HG03060 (cell line): ENCODE results near the gene ULK2.

ENCODE experiments used
- ATAC-seq: cut with Tn5 transposase; IDR thresholded peaks from one replicate; pipeline ENCODE4 v1.9.1; 2021; ENCODE audit warnings: low read depth, moderate number of reproducible peaks; ENCODE audit not compliant: unreplicated experiment

Gene ULK2

DNA sequence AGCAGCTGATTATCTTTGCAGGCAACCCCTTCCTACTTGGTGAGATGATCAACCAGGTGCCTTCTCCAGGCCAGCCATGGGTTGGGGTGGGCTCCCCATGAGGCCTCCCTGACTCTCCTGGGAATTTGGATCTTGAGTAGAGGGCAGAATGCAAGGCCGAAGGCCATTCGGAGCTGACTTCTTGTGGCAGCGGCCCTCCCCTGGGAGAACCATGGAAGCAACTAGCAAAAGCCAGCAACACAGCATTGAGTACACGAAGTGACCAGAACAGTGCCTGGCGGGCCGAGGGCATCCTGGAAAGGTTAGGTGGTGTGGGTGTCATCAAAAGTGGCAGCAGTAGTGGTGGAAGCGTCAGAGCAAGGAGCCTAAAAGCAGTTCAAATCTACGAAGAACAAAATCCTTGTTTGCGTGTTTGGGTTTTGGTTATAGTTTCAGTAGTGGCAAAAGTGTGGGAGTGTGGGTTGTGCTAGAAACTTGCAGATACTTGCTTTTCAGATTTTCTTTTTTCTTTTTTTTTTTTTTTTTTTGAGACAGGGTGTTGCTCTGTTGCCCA is 117.6 kb downstream of the ULK2 start:
- no peak for ATAC-seq

DNA sequence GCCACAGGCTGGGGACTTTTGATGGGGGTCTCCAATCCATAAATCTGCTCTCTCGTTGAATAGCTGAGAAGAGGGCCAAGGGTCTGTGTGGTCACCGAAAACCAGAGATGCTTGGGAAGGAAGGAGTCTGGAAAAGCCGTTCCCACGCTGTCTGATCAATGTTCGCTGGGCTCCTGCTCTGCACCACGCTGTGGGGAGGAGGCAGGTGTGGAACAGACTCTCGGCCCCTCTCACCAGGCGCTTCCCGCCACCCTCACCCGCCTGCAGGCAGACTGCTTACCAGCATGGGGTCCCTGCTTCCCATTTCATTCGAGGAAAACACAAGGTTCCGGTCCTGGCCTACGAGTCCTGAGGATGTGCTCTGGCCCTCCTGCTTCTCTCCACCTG is 118.9 kb downstream of the ULK2 start:
- no peak for ATAC-seq

DNA sequence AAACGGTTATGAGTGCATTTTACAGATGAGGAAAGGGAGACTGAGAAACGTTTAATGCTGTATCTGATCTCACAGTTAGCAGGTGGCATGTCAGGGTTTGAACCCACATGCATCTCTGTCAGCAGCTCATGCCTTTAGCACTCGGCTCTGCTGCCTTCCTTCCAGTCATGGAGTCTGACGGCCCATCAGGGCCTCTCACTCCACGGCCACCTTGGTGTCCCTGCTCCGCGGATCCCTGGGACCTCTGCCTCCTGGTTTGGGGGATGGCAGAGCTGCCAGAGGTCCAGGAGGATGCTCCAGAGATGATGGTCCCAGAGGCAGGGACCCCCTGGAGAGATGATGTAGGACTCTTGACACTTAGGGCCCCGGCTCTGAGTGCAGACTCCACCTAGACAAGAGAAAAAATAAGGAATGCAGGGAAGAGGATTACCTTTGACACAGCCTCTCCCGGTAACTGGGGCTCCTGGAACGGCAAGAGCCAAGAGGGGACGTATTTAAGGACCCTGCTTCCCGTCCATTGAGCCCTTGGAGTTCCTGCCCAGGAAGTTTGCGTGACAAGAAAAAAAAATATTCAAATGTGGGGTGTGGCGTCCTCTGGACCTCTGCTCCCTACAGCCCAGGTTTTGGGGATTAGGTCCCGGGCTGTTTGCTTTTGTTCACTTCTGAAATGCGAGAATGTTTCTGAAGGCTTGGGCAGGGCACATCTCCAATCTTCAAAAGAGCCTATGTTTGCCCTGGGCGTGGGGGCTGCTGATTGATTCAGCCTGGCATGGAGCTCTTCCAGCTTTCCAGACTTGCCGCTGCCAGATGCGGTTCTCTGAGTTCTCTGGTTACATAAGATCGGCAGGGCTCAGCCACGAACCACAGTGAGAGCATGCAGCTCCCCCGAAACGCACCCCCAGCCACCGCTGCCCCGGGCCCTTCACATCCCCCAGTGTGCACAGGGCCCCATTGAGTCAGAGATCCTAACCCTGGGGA is 119.6 kb downstream of the ULK2 start, which contains the start of gene ALDH3A1:
Gene ALDH3A1 (minus strand): TSS at position 470 of the 978 bp plus-strand sequence. CDS start 3,169 bp downstream, outside the sequence.
- no peak for ATAC-seq

DNA sequence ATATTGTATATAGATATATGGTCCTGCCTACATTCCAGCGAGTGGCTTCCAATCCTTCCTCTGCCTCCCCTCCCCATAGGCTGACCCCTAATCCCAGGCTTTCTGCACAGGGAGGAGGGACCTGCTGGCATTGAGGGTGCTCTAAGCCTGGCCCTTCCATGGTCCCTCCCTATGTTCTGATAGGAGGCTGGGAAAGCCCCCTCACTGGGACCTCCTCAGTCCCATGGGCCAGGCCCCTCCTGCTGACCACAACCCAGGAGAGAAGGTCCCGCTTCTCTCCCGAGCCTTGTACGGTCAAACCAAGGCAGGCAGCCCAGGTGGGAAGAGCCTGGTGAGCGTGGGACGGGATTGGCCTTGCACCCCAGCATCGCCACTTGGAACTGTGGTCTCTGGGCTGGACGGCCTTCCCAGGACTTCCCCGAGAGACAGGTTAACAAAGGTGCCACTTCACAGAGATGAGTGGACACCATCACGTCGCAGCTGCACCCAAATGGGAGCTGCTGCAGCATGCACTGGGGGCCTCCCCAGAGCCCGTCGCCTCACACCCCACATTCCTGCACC is 120.5 kb downstream of the ULK2 start:
- no peak for ATAC-seq

DNA sequence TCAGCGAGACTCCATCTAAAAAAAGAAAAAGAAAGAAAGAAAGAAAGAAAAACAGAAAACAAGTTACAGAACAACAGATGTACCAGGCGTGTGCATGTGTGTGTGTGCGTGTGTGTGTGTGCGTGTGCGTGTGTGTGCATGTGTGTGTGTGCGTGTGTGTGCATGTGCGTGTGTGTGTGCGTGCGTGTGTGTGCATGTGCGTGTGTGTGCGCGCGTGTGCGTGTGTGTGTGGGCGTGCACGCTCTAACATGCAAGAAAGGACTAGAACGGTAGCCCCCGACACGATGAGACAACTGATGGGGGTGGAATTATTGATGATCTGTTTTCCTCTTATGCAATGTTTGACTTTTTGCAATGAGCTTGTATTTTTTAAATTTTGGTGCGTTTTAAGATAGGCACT is 121.2 kb downstream of the ULK2 start:
- ATAC-seq: no peak

DNA sequence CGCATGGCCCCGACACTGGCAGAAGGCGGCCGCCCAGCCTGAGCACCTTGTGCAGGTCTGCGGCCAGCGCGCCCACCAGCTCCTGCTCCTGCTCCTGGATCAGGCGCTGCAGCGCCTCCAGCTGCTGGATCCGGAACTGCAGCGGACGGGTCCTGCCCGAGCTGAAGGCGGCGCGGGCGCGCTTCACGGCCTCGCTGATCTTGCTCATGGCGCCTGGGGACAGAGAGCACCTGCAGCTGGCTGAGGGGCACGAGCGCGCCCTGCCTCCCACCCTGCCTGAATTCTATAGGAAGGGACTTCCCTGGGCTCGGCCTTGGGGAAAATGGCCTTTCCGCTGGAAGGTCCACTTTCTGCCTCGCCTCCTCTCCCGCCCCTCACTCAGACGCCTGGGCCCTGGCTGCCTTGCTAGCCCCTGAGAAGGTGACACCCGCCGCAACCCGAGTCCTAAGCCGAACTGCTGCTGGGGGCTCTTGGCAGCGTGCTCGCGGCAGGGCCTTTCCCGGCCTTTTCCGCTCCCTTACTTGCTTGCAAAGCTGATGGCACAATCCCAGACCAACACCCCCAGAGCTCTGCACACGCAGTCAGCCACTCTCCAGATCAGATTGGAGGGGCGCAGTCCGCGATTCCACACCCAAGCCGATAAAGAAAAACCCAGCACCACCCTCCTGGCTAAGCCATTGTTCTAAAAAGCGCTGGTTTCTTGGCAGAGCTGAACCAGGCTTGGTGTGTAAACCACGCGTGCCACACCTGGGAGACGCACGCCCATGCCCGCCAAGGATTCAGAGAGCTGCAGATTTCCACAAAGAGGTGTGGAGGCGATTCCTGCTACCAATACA is 122.6 kb downstream of the ULK2 start:
- no peak for ATAC-seq

DNA sequence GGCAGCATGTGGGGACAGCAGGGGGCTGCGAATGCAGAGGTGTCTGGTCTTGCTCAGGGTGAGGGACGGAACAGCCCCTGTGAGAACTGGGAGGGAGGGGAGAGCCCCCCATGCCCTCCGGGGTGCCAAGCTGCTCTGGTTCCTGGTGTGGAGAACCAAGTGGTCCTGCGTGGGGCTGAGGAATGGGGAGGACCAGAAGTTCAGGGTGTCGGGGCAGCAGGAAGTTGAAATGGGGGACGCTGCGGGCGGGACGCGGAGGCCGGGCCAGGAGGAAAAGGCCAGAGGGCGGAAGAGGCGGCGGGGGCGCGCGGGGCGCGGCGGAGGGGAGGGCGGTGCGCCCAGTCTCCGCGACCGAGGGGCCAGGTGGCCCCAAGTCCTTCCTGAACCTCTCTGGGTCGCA is 123.2 kb downstream of the ULK2 start:
- ATAC-seq: no peak

DNA sequence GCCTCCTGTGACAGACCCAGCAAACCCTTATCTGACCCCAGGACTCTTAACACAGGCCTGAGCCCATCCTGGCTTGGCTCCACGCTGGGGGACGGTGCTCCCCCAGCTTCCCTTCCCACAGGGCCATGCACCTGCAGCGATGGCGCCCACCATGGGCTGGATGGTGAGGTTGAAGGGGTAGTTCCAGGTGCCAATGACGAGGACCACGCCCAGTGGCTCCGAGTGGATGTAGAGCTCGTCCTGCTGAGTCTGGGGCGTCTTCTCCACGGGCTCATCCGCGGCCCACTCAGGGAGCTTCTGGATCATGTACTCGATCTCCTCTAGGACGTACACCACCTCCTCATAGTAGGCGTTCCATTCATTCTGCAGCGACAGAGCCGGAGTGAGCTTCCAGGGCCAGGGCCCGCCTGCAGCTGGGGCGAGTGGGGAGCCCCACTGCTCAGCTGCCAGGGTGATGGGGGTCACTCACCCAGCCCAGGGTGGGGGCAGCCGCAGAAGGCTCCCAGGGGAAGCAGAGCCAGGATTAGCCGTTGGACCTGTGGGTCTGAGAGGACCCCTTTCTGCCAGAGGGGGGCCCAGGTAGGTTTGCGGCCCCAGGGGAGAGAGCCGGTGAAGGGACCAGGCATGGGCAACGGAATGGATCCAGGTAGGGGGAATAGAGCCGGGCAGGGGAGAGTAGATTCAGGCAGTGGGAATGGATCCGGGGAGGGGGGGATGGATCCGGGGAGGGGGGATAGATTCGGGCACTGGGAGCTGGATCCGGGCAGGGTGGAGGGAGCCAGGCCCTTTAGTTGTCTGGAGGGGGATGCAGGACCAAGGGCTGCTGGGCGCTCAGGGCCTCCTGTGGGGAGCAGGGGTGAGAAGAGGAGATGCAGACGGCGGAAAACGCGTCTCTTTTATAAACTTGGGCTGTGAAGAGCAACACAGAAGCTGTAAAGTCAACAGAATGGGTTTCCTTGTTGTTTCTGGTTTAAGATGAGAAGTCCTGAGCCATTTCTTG is 124.3 kb downstream of the ULK2 start:
- no peak for ATAC-seq

DNA sequence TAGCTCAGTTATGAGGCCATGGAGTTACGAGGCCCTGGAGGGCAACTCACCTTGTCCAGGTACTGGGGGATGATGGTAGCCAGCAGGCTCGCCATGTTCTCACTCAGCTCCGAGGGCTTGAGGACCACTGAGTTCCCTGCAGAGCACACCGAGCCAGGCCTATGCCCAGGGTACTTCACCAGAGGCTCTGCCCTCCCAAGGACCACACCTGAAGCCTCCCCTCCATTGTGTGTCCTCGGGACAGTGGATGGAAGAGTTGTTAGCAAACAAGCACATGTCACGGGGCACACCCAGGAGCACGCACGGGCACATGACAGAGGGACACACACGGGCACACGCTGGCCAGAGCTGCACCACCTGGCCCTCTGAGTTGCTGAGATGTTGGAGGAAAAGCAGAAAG is 125.2 kb downstream of the ULK2 start:
- ATAC-seq: no peak

DNA sequence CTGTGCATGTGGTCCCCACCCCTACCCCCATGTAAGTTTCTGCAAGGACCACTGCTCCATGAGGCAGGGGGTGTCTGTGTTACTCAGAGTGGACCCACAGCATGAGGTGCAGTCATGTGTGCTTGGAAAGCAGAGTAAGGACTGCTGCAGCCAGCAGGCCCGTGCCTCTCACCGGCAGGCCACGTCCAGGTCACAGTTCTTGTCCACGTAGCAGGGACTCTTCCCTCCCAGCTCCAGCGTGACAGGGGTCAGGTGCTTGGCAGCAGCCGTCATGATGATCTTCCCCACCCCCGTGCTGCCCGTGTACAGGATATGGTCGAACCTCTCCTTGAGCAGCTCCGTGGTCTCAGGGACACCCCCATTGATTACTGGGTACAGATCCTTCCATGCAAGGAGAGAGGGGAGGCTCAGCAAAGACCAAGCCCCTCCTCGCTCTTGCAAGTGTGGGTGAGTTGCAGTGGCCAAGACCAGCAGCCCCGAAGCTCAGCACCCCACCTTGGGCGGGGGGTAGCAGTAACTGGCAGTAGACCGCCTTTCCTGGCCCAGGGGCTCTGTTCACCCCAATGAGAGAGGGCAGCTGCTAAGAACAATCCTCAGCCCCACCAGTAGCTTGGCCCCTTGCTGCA is 125.8 kb downstream of the ULK2 start:
- no peak for ATAC-seq

DNA sequence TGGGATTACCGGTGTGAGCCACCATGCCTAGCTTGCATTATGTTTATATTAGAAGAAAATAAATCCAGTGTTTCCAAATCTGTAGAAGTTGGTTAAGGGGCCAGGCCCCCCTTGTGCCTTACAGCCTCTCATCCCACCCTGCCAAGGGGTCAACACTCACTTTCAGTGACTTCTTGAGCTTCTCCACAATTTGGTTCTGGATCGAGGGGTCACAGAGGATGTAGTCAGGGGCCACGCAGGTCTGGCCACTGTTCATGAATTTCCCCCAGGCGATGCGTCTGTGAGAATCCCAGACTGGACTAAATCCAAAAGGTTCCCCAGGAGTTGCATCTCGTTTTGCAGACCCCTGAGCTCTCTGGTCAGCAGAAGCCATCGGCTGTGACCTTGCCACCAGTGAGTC is 126.8 kb downstream of the ULK2 start:
- no peak for ATAC-seq

DNA sequence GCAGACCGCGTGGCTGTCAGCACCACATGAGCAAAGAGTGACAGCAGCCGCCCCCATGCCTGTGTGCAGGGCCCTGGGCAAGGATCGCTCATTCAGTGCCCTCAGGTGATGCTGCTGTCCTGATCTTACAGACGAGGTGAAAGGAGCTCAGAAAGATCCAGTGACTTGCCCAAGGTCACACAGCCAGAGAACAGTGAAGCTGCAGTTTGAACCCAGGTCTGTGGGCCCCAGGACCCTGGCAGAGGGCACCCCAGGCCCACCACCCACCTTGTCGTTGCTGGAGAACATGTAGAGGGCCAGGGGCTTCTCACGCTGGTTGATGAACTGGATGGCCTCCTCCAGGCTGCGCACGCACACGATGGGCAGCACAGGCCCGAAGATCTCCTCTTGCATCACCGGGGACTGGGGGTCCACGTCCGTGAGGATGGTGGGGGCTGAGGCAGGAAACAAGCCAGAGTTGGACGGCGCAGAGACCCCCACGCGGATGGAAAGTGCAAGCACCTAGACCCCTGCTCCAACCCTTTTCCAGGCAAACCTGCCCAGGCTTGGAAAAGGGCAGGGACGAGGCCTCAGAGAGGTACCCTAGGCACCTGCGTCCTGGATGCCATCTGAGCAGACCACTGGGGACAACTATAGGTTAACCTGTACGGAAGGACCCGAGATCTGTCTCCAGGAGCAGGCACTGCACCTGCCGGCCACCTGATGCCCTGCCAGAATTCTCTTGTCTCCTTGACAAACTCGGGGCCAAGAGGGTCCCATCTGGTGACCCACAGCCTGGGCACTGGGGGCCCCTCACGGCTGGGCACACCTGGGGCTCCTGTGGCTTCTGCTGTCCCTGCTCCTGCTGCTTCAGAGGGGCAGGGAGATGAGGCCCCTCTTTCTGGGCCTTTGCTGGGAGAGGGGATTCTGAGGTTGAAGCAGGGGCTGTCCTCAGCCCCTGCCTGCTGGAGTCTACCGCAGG is 128.2 kb downstream of the ULK2 start:
- ATAC-seq: no peak

DNA sequence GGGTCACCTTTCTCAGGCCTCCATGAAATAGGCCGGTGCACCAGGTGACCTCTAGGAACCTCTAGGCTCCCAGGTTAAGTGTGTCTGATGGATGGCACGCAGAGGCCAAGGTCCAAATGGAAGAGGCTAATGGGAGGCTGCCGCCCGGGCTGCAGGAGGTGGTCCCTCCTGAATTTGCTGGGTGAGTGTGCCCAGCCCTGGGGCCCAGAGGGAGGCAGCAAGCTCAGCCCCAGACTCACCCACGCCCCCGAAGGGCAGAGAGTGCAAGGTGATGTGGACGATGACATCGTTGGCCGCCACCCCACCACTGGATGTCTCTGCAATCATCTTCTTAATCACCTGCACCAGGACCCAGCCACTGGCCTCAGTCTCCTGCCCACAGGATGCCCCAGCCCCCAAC is 129.0 kb downstream of the ULK2 start:
- ATAC-seq: no peak

DNA sequence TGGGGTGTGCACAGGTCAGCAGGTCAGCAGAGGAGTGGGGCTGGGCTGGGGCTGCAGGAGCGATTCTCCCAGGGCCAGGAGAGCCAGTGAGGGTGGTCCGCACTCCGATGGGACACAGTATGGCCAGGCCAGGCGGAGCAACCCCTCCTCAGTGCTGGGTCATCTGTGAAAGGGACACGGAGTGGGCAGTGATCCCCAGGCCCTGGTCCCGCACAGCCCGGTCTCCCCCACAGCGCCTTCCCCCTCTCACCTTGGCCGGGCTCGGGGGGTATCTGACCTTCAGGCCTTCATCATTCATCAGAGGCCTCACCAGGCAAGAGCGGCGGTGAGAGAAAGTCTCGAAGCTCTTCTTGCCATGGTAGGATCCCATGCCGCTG is 129.7 kb downstream of the ULK2 start:
- ATAC-seq: no peak

DNA sequence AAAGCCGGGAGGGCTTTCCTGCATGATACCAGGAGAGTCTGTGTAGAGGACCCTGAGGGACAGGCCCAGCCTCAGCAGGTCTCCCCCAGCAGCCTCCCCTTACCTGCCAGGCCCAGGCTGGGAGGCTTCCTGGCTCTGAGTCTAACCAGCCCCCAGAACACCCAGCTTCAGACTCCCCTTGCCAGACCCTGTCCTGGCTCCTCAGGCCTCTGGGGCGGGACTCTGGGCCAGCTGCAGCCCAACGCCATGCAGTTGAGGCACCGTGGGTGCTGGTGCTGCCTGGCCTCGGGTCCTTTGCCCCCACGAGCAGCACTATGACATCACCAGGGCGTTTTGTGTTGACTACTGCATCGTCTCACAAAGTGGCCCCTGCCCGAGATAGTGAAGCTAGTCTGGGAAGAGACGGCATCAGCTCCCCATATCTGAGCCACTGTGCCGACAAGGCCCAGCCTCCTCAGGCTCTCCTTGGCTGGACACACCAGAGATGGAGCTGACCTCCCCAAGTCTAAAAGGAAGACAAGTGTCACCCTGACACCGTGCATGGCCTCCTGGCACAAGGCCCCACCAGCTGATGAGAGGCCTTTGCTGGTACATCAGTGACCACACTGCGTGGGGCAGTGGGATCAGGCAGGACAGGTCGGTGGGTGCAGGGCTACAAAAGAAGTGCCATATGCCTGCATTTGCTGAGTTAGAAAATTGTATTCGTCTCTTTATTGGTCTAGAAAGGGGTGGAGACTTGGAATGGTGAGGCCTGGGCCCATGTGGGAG is 130.2 kb downstream of the ULK2 start:
- ATAC-seq: no peak

DNA sequence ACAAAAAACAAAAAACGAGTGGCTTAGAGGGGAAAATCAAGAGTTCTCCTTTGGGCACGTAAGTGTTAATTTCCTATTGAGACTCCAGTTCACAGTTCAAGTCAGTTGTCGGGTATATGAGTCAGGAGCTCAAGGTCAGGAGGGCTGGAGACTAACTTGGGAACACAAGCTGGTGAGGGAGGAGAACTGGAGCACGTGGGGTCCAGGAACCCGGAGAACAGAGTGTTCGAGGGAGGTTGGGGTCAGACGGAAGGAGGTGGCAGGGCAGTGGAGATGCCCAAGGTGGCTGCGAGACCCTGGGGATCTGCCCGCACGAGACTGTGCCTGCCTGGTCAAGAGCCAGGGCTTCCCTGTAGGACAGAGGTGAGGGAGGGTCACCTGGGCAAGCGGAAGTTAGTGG is 131.7 kb downstream of the ULK2 start:
- no peak for ATAC-seq

DNA sequence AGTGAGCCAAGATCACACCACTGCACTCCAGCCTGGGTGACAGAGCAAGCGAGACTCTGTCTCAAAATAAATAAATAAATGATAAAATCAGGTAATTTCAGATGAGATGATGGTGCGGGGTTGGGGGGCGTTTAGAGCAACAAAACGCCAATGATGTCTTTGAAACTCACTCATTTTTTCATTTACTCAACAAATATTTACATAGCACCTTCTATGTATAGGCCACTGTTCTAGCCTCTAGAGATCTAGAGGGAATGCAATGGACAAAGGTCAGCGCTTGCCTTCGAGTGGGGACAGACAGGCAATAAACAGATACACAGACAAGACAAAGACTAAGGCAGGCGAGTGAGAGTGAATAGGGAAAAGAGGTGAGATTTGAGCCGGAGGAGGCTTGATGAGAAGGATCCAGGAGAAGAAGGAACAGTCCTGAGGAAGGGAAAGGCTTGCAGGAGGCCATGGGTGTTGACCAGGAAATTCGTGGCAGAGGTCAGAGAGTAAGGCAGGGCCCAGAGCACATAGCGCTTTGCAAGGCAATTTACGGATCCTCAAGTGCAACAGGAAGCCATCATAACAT is 133.7 kb downstream of the ULK2 start:
- no peak for ATAC-seq
